HT1080 (cell line): ENCODE results near the gene RESF1. TPM values are rescaled to one million over a fixed set of nuclear protein-coding genes. Genes with fewer than 3 reads are reported as not detected.

Experiments used
- DNase-seq: peaks from one replicate; pipeline ENCODE4 v3.0.0-alpha.2; 2015; ENCODE audit warnings: low read depth
- total RNA-seq: library from RNA; depleted of rRNA; stranded (reverse); fragments of >200 nt; shearing (Covaris generic); gene quantifications from 2 replicates; pipeline ENCODE4 v1.2.3, GENCODE V29; 2014

The RESF1 gene
- total RNA-seq, 1 experiment from 2014 or later: 24.9 TPM

- DNase-seq: peak; percentile 50
Measured at GRCh38 chr12:31959701-31960391, 631 bp downstream of the RESF1 start.

GRCh38 chr12:31961137-31961536, 1.9 kb downstream of the RESF1 start:
- no peak for DNase-seq

- DNase-seq: no peak
Measured at GRCh38 chr12:31962076-31962475, 2.9 kb downstream of the RESF1 start.

GRCh38 chr12:31964280-31964679, 5.1 kb downstream of the RESF1 start:
- no peak for DNase-seq

DNA sequence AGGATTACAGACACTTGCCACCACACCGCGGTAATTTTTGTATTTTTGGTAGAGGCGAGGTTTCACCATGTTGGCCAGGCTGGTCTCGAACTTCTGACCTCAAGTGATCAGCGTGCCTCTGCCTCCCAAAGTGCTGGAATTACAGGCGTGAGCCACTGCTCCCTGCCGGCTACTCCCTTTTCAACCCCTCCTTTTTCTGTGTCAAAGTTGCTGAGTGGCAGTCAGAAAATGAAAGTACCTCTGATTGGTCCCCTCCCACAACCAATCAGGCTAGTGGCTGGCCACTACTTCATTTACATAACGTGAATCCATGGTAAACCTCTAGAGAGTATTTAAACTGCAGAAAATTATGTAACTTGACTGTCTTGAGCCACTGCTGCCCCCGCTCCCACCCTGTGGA, 5.9 kb downstream of the RESF1 start:
- DNase-seq: no peak

GRCh38 chr12:31966558-31967205, 7.5 kb downstream of the RESF1 start:
- no peak for DNase-seq

DNA sequence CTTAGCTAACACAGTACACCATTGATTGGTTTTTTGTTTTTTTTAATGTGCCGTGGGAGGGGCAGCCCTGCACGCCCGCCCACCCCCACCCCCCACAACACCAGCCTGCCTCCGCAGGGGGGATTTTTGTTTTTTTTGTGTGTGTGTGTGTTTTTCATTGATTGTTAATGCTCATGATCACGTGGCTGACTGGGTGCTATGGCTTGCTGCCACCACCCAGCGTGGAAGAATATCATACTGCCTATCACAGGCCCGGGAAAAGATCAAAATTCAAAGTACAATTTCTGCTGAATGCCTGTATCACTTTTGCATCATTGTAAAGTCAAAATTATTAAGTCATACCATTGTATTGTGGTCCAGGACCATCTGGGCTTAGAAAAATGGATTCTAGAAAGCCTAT, 8.3 kb downstream of the RESF1 start:
- no peak for DNase-seq

DNA sequence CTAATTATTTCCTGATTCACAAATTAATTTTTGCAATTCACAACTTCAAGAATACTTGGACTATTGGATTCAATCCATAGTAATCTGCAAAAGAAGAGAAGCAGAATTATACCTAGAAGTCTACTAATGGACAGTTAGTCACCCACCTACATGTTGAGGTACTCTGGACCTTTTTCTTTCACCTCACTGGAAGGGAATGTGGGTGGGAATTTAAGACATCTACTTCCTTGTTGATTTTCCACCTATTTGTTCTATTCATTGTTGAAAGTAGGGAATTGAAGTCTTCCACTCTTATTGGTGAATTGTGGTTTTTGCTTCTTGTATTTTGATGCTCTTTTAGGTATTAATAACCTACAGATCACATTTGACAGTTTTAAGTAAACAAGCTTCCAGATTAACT, 11.0 kb downstream of the RESF1 start:
- DNase-seq: no peak

GRCh38 chr12:31973818-31974217, 14.6 kb downstream of the RESF1 start:
- no peak for DNase-seq

GRCh38 chr12:31974673-31975072, 15.5 kb downstream of the RESF1 start:
- no peak for DNase-seq

DNA sequence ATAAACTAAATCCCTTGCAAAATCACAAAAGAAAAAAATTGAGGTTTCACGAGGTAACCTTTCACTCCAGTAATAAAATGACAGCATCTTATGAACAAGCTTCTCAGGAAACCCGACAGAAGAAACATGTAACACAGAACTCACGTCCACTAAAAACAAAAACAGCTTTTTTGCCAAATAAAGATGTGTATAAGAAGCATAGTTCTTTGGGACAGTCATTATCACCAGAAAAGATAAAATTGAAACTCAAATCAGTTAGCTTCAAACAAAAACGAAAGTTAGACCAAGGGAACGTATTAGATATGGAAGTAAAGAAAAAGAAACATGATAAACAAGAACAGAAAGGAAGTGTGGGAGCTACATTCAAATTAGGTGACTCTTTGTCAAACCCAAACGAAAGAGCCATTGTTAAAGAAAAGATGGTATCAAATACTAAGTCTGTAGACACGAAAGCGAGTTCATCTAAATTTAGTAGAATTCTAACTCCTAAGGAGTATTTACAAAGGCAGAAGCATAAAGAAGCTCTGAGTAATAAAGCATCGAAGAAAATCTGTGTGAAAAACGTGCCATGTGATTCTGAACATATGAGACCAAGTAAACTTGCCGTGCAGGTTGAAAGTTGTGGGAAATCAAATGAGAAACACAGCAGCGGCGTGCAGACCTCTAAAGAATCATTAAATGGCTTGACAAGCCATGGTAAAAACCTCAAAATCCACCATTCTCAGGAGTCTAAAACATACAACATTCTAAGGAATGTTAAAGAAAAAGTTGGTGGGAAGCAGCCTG, 25.8 kb downstream of the RESF1 start:
- DNase-seq: no peak

DNA sequence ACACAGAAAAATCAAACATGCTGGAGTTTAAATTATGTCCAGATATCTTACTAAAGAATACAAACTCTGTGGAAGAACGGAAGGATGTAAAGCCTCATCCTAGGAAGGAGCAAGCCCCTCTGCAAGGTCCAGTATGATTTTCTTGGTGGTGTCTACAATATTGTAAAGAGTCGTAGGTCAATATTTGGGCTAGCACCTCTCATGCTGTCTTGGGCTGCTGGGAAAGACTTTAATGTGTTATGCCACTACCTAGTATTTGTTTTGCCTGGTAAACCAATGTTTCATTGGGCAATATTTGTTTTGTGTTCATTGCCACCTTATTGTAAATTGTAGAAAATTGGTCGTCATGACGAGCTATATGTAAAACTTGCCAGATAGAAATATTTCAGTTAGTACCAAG, 26.6 kb downstream of the RESF1 start:
- DNase-seq: no peak

DNA sequence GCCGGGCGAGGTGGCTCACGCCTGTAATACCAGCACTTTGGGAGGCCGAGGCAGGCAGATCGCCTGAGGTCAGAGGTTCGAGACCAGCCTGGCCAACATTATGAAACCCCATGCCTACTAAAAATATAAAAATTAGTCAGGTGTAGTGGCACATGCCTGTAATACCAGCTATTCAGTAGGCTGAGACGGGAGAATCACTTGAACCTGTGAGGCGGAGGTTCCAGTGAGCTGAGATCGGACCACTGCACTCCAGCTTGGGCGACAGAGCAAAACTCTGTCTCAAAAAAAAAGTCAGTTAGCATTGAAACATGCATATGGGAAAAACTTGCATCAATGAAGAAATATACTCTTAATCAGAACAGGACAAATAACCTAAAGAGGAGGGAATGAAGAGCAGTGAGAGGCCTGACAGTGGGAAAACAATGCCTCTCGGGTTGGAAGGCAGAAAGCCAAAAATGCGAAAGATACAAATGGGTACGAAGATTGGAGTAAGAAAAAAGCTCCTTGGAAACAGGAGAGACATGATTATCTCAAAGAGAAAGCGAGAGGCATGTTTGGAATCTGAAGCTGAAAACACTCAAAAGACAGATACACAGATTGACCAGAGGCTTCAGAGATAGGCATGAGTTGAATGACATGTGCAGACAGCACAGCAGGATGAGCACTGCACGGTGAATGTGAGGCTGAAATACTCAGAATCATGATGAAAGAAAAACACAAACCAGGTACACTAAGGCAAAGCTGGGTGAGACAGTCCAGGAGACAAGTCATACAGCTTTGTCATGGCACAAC, 30.6 kb downstream of the RESF1 start:
- no peak for DNase-seq

DNA sequence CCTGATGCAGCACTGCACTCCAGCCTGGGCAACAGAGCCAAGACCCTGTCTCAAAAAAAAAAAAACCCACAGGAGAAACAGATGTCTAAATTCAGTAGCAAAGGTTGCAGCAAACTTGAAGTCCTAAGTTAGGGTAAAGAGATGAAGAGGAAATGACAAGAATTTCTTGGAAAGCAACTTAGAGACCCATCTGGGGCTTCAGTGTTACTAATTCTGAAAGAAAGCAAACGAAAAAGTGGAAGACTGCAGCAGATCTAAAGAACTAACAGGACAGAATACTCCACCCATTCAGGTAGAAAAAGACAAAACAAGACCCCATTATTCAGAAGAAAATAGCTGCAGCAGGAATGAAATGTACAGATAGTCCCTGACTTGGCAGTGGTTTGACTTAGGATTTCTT, 31.9 kb downstream of the RESF1 start:
- no peak for DNase-seq

DNA sequence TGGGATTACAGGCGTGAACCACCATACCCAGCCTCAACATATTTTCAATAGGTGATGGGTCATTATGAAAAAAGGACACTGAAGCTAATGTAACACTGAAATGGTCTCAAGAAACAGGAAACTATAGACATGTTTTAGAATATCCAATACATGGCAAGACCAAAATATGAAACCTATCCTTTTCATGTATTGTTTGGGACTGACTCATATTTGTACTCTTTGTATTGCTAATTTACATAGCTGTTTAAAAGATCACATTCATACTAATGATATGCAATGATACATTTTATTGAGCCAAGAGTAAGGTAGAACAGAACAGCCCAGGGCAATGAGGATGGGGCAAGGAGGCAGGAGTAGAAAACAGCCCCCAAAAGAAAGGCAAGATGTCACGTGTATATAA, 32.6 kb downstream of the RESF1 start:
- DNase-seq: no peak

DNA sequence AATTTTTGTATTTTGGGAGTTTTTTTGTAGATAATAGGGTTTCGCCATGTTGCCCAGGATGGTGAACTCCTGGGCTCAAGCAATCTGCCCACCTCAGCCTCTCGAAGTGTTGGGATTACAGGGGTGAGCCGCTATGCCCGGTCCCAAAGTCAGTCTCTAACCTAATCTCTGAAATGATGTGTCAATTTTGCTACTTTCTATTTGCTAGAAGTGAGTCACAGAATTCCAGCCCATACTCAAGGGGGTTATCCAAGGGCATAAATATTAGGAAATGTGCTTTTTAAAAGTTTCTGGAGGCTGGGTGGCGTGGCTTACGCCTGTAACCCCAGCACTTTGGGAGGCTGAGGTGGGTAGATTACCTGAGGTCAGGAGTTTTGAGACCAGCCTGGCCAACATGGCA, 40.5 kb downstream of the RESF1 start:
- DNase-seq: no peak

GRCh38 chr12:32000373-32001005, 41.3 kb downstream of the RESF1 start:
- DNase-seq: no peak

DNA sequence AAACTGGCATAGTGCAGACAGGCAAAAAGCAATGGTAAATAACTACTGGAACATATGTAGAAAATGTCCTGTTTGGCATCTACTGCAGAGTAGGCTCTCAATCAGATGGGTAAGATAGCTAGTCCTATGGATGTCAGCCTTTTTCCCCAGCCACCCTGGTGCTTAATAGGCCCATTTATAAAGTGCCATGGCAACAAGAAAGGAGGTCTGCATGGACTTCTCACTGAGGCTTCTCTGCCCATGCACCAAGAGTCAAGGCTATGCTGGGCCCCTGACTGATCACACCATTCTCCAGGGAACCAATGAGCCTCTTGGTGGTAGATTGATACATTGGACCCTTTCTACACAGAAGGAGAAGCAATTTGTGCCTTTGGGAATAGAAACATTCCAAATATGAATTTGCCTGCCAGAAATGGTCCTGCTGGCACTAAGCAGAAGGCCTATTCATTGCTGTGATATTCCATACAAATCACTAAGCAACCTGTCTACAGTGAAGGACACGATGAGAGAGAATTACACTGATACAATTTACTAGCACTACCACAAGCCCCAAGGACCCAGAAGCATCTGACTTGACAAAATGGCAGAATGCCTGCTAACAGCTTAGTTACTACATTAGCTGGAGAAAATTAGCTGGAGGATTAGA, 43.8 kb downstream of the RESF1 start:
- no peak for DNase-seq

GRCh38 chr12:32003654-32004053, 44.4 kb downstream of the RESF1 start:
- no peak for DNase-seq

- DNase-seq: no peak
Measured at GRCh38 chr12:32005496-32006125, 46.4 kb downstream of the RESF1 start.
